Smooth muscle cell (in vitro differentiated cells): ENCODE data around the gene PPBP. TPM values are rescaled to one million over a fixed set of nuclear protein-coding genes. Genes with fewer than 3 reads are reported as not detected.
A peak's percentile ranks its signal among the peaks of the same experiment; 100 is the strongest.

Source experiments
- DNase-seq: peaks from one replicate; lab custom pipeline; 2025; ENCODE audit not compliant: unreplicated experiment; lab: John Stamatoyannopoulos, UW
- H2AFZ ChIP-seq: fragments of 200-600 bp; sonication (generic); 2 replicates; pipeline ENCODE4 v1.6.0; 2016; ENCODE audit warnings: antibody characterized with exemption, low read depth, mild to moderate bottlenecking
- H3F3A ChIP-seq: fragments of 200-600 bp; sonication (generic); 2 replicates; pipeline ENCODE4 v1.6.0; 2017; ENCODE audit warnings: antibody characterized with exemption, low read depth
- H3K27ac ChIP-seq: fragments of 200-600 bp; sonication (generic); 2 replicates; pipeline ENCODE4 v1.5.1; 2016; ENCODE audit warnings: low read depth, mild to moderate bottlenecking
- H3K27me3 ChIP-seq: fragments of 200-600 bp; sonication (generic); 2 replicates; pipeline ENCODE4 v1.6.1; 2016; ENCODE audit warnings: low read depth, mild to moderate bottlenecking
- H3K36me3 ChIP-seq: fragments of 200-600 bp; sonication (generic); 2 replicates; pipeline ENCODE4 v1.5.1; 2016; ENCODE audit warnings: low read depth
- H3K4me1 ChIP-seq: fragments of 200-600 bp; sonication (generic); 2 replicates; pipeline ENCODE4 v1.5.1; 2016; ENCODE audit warnings: low read depth
- H3K4me2 ChIP-seq: fragments of 200-600 bp; sonication (generic); 2 replicates; pipeline ENCODE4 v1.6.0; 2016; ENCODE audit warnings: mild to moderate bottlenecking
- H3K4me3 ChIP-seq: fragments of 200-600 bp; sonication (generic); 2 replicates; pipeline ENCODE4 v1.5.1; 2016; ENCODE audit warnings: mild to moderate bottlenecking
- H3K79me2 ChIP-seq: fragments of 200-600 bp; sonication (generic); 2 replicates; pipeline ENCODE4 v1.6.0; 2016; ENCODE audit warnings: low read depth, mild to moderate bottlenecking
- H3K9ac ChIP-seq: fragments of 200-600 bp; sonication (generic); 2 replicates; pipeline ENCODE4 v1.6.0; 2016; ENCODE audit warnings: low read depth
- H3K9me3 ChIP-seq: fragments of 200-600 bp; sonication (generic); replicated peaks from 2 replicates; pipeline ENCODE4 v1.5.1; 2016; ENCODE audit warnings: low read depth
- H4K20me1 ChIP-seq: fragments of 200-600 bp; sonication (generic); 2 replicates; pipeline ENCODE4 v1.6.0; 2016; ENCODE audit warnings: low read depth
- CTCF ChIP-seq: fragments of 200-600 bp; sonication (generic); IDR thresholded peaks from 2 replicates; pipeline ENCODE4 v1.5.1; 2017; ENCODE audit warnings: borderline replicate concordance, mild to moderate bottlenecking, antibody characterized with exemption; ENCODE audit not compliant: insufficient read depth, poor library complexity, severe bottlenecking
- WGBS: methylation state at CpG from one replicate; pipeline ENCODE4 v1.1.7; 2016; ENCODE audit warnings: low lambda C conversion rate; 5-methylcytosine and 5-hydroxymethylcytosine counted together
- polyA plus RNA-seq: library from polyadenylated mRNA; unstranded; fragments of >200 nt; fragmentation: Nextera tagmentation; extraction: Ambion mirVana; gene quantifications from 2 replicates; pipeline ENCODE4 v1.2.1, GENCODE V29; 2016
- total RNA-seq: library from RNA; depleted of rRNA; stranded (reverse); fragments of >200 nt; gene quantifications from 2 replicates; pipeline ENCODE4 v1.2.3, GENCODE V29; 2014

PPBP gene
- total RNA-seq (not detected in 2 replicates), polyA plus RNA-seq (0.26 TPM in 1 of 2 replicates, not detected in the other)

GRCh38 chr4:73988061-73988460 is at the start of gene PPBP:
Gene PPBP (minus strand): TSS chr4:73988190. CDS start chr4:73988103, 87 bp downstream.
- H3K79me2 ChIP-seq, result no peaks in the 10 kb centered on the region
- no peaks in the 10 kb centered on the region for H3K4me1 ChIP-seq
- H3K4me2 ChIP-seq, result no peak within 1 kb of the TSS
- DNase-seq, result no peak
- H2AFZ ChIP-seq, result no peak within 1 kb of the TSS
- no peak within 1 kb of the TSS for H3K4me3 ChIP-seq
- no peaks in the 10 kb centered on the region for H4K20me1 ChIP-seq
- TF ChIP-seq CTCF, result no peak
- H3F3A ChIP-seq, result no peaks in the 10 kb centered on the region
- no peaks in the 10 kb centered on the region for H3K36me3 ChIP-seq
- H3K27me3 ChIP-seq, result no peaks in the 10 kb centered on the region
- no peaks in the 10 kb centered on the region for H3K9me3 ChIP-seq
- no peak within 1 kb of the TSS for H3K27ac ChIP-seq
- 90% methylated on average over 2 of the region's 2 CpGs for WGBS
- no peak within 1 kb of the TSS for H3K9ac ChIP-seq

GRCh38 chr4:74037076-74037955 is 49.3 kb upstream of the PPBP start:
- H3K9me3 ChIP-seq, result no peaks in the 10 kb centered on the region
- H3K27me3 ChIP-seq, result peaks cover 27% of the 10 kb centered on the region
- H3K4me3 ChIP-seq, result peak overlapping the region; percentile 76
- WGBS, result 47% methylated on average over 4 of the region's 4 CpGs
- H3K4me2 ChIP-seq, result peak overlapping the region; percentile 88
- peak overlapping the region; percentile 95 for H2AFZ ChIP-seq
- no peak for DNase-seq
- peaks cover 5% of the 10 kb centered on the region for H3K4me1 ChIP-seq
- H3F3A ChIP-seq, result no peaks in the 10 kb centered on the region
- no peaks in the 10 kb centered on the region for H3K36me3 ChIP-seq
- no peak overlapping the region for H3K9ac ChIP-seq
- H3K79me2 ChIP-seq, result no peaks in the 10 kb centered on the region
- no peak for TF ChIP-seq CTCF
- H3K27ac ChIP-seq, result no peak overlapping the region
- no peaks in the 10 kb centered on the region for H4K20me1 ChIP-seq

- DNase-seq, result no peak
- no peak overlapping the region for H3K27ac ChIP-seq
- no peak overlapping the region for H3K4me2 ChIP-seq
Observed at GRCh38 chr4:74033739-74034138, 45.7 kb upstream of the PPBP start.

More at GRCh38 chr4:74033739-74034138, 45.7 kb upstream of the PPBP start:
- Histone ChIP-seq H3K9ac (no peak overlapping the region), H2AFZ (no peak overlapping the region), H3K4me3 (no peak overlapping the region), H4K20me1 (no peaks in the 10 kb centered on the region), H3K4me1 (no peaks in the 10 kb centered on the region), H3F3A (no peaks in the 10 kb centered on the region), H3K9me3 (no peaks in the 10 kb centered on the region), H3K27me3 (peaks cover 18% of the 10 kb centered on the region), H3K79me2 (no peaks in the 10 kb centered on the region), H3K36me3 (no peaks in the 10 kb centered on the region)
- TF ChIP-seq CTCF, result no peak
